C4-2B (cell line): ENCODE measurements around the gene HVCN1.

Experiments used
- H3K27ac ChIP-seq: fragments of 450-650 bp; 2 replicates; pipeline ENCODE4 v1.5.1; 2017
- CTCF ChIP-seq: fragments of 450-650 bp; conservative IDR thresholded peaks from 2 replicates; pipeline ENCODE4 v1.5.1; 2017; ENCODE audit warnings: mild to moderate bottlenecking
- ZFX ChIP-seq: fragments of 450-650 bp; IDR thresholded peaks from 2 replicates; pipeline ENCODE4 v1.6.1; 2017

Gene HVCN1

DNA sequence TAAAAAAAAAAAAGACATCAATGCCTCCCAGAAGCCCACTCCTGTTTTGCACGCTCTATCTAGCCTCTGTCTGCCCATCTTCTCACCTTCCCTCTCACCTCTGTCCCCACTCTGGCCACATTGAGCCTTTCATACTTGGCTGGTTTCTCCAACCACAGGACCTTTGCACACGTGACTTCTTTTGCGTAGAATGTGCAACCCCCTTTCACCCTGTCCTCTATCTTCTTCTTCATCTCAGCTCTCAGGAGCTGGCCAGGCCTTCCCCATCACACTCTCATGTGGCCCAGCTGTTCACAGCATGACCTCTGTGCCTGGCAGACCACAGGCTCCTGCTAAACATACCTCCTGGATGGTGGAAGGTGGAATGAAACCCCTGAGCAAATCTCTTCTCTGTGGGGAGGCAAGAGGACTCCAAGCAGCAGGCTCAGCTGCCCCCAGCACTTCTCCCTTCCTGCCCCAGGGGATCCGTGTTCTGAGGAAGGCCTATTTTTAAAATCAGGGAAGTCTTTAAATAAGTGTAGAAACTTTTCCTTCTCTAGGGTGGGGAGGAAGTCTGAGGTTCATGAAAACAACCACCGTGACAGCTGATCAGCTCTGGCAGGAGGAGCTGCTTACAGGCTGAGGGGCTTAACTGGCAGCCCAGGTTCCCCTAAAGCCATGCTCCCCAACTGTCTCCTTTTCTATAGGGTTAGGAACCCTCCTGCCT is 11.6 kb downstream of the HVCN1 start:
- TF ChIP-seq CTCF: no peak
- TF ChIP-seq ZFX: no peak
- no peak overlapping the region for H3K27ac ChIP-seq

DNA sequence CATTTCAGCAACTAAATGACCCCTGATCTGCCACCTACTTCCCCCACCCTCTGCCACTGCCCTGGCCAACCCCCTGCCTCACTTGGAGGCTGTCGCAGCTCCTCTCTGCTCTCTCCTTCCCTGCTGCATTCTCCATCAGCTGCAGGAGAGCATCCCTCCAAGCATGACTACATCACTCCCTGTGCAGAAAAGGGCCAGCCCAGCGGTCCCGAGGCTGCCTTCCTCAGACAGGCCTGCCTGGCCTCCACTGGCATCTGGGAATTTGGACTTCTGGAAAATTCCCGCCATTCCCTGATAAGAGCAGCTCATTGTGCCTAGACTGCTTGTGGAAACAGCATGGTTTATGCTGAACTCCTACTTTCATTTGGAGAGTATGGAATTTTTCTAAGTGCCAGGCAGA is 12.7 kb downstream of the HVCN1 start:
- TF ChIP-seq ZFX: no peak
- no peak for TF ChIP-seq CTCF
- no peak overlapping the region for H3K27ac ChIP-seq

- TF ChIP-seq ZFX (no peak), CTCF (no peak)
- H3K27ac ChIP-seq: no peak overlapping the region
These were observed 18.7 kb downstream of the HVCN1 start for GRCh38 chr12:110670161-110670701.

DNA sequence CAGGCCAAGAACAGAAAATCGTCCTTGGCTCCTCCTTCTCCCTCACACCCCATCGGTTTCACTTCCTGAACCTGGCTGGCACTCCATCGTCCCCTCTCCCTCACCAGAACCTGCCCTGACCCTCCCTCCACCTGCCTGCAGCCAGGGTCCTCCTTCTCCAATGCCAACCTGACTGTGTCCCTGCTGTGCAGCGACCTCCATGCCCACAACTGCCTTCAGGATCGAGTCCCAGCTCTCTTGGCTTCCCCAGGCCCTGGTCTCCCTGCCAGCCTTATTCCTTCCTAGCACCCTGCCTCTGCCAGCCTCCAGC is 19.8 kb downstream of the HVCN1 start:
- TF ChIP-seq CTCF: no peak
- no peak for TF ChIP-seq ZFX
- H3K27ac ChIP-seq: no peak overlapping the region

DNA sequence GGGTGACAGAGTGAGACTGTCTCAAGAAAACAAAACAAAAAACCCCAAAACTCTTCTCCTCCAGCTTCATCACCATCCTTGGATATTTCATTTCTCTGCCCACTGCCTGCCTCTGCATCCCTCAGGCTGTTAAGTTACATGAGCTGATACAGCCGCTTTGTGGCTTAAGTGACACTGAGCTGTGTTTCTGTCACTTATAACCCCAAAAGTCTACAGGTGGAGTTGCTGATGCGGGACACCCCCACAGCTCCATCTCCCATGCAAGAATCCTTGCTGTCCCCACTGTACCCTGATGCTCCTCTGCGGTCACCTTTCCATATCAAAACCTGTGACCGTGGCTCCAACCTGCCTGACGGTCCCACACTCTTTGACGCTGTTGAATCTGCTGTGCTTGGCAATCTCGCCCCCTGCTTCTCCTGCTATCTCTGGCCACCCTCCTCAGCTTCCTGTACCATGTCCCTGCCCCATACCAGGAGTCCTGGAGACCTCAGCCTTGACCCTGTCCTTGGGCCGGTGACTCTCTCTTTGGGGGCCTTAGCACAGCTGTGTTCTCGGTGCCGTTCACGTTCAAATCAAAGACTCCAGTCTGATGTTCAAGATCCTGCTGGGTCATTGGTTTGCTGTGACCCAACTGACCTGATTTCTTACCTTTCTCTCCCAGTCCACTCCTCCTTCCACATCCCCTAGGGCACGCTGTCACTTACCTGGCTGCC is 20.3 kb downstream of the HVCN1 start:
- no peak for TF ChIP-seq ZFX
- TF ChIP-seq CTCF: no peak
- no peak overlapping the region for H3K27ac ChIP-seq

DNA sequence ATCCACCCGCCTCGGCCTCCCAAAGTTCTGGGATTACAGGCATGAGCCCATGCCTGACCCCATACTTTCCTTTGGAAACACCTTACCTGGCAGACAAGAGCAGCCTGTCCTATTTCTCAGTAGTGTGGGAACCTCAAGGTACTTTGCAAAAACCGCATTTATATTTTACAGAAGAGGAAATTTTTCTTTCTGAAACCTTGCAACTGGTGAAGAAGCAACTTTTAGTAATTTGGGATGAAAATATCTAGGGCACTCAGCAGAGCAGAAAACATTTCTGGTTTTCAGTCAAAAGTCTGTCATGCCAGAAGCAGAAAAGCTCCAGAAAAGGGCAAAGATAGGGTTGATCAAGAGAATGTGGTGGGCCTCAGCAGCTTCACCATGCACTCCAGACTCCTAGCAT is 21.2 kb downstream of the HVCN1 start:
- no peak for TF ChIP-seq ZFX
- no peak for TF ChIP-seq CTCF
- no peak overlapping the region for H3K27ac ChIP-seq

DNA sequence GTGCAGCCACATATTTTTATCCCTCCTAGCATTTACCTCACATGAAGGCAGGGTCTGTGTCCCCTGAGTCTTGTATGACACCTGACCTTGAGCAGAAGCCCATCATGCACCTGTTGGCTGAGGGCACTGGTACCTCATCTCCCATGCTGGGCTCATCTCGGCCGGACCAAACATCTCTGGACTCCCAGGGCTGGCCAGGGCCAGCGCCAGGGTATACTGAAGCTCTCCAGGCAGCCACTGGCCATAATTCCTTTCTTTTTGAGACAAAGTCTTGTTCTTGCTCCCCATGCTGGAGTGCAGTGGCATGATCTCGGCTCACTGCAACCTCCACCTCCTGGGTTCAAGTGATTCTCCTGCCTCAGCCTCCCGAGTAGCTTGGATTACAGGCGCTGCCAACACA is 22.0 kb downstream of the HVCN1 start:
- no peak overlapping the region for H3K27ac ChIP-seq
- TF ChIP-seq CTCF (no peak), ZFX (no peak)
